Measurements from ENCODE around the gene CLSTN2. TPM values are rescaled to one million over a fixed set of nuclear protein-coding genes. Genes with fewer than 3 reads are reported as not detected.

The CLSTN2 gene
- total and polyA plus RNA-seq, 2 of the 8 experiments (the other 6 are each of a cell fraction or from before 2014, with no cell fraction given) = 0.39 to 0.52 TPM

- no peaks in the 10 kb centered on the region for H3K79me1 ChIP-seq (ENCODE audit: low read depth, low read length)
- H2AK5ac ChIP-seq (ENCODE audit: low read depth, low read length) = no peak overlapping the region
- no peak overlapping the region for H2AFZ ChIP-seq (ENCODE audit: low read length)
- H3K4me3 ChIP-seq (ENCODE audit: extremely low read depth in 1 of 4, insufficient read depth in 2 of 4, low read depth in 3 of 4, low read length in 4 of 4) = no peak overlapping the region
- H3K4ac ChIP-seq (replicated peaks; ENCODE audit: insufficient read length, low read depth, low read length) = no peak overlapping the region
- no peaks in the 10 kb centered on the region for H4K20me1 ChIP-seq (replicated peaks in 1 of 2; ENCODE audit: control insufficient read depth in 1 of 2, insufficient read depth in 2 of 2, low read length in 2 of 2)
- no peak overlapping the region for H3K23ac ChIP-seq (ENCODE audit: insufficient read length)
- no peaks in the 10 kb centered on the region for H3K36me3 ChIP-seq (ENCODE audit: control insufficient read depth in 2 of 4, insufficient read depth in 4 of 4, low read length in 3 of 4)
- no peak overlapping the region for H4K5ac ChIP-seq (ENCODE audit: insufficient read length, low read depth, low read length)
- FAIRE-seq (no peak), DNase-seq (ENCODE audit: low read depth in 1 of 2, low spot score in 2 of 2) (no peak)
- no peaks in the 10 kb centered on the region for H3K79me2 ChIP-seq (ENCODE audit: control insufficient read depth in 1 of 2, insufficient read depth in 2 of 2, low read length in 2 of 2)
- H3K18ac ChIP-seq (ENCODE audit: extremely low read depth, low read length) = no peak overlapping the region
- no peak overlapping the region for H2BK20ac ChIP-seq (ENCODE audit: low read length)
- H3K9ac ChIP-seq (replicated peaks in 1 of 4; ENCODE audit: extremely low read depth in 1 of 4, low read depth in 3 of 4, low read length in 3 of 4) = no peak overlapping the region
- H2BK120ac ChIP-seq (replicated peaks; ENCODE audit: low read depth, low read length) = no peak overlapping the region
- H3K14ac ChIP-seq (ENCODE audit: insufficient read length) = no peak overlapping the region
- no peak overlapping the region for H2BK12ac ChIP-seq (ENCODE audit: low read depth, low read length)
- H3K4me2 ChIP-seq (ENCODE audit: insufficient read depth in 1 of 2, low read depth in 2 of 2, low read length in 2 of 2) = no peak overlapping the region
- no peak overlapping the region for H2BK5ac ChIP-seq (ENCODE audit: low read depth, low read length)
- H3K56ac ChIP-seq (replicated peaks; ENCODE audit: insufficient read length, low read depth, low read length) = no peak overlapping the region
- no peaks in the 10 kb centered on the region for H3K9me3 ChIP-seq (ENCODE audit: insufficient read depth in 2 of 2, low read depth in 1 of 2, low read length in 1 of 2)
- no peak overlapping the region for H4K91ac ChIP-seq (replicated peaks; ENCODE audit: insufficient read length, low read length)
- no peaks in the 10 kb centered on the region for H3K27me3 ChIP-seq (replicated peaks in 1 of 4; ENCODE audit: control insufficient read depth in 3 of 4, extremely low read depth in 1 of 4, insufficient read depth in 3 of 4, low read length in 3 of 4)
- H2BK15ac ChIP-seq (ENCODE audit: low read length) = no peak overlapping the region
- 91% methylated on average over 1 of the region's 1 CpG; no CpG with 5 or more reads in 1 of the 2 experiments for WGBS, 2 experiments (ENCODE audit: extremely low coverage in 1 of 2, insufficient coverage in 1 of 2, insufficient read length in 1 of 2, insufficient replicate concordance in 2 of 2, low coverage in 1 of 2, low lambda C conversion rate in 2 of 2, missing lambda C conversion rate in 1 of 2)
- ChIA-PET CTCF (ENCODE audit: partially characterized antibody) (interaction anchor here (0.7 to 2.0 kb wide), 5 partner anchors 9 to 401 kb away, joined by 3 to 4 read pairs (median 3); no protein-coding TSS in a partner anchor), POLR2A (ENCODE audit: partially characterized antibody) (no interaction called here)
- TF ChIP-seq TAF7 (optimal IDR thresholded peaks at IDR 0.05; ENCODE audit: borderline replicate concordance, low read depth, low read length) (no peak), GTF2F1 (IDR thresholded peaks at IDR 0.05; ENCODE audit: borderline replicate concordance, low read depth, low read length) (no peak), POU5F1 (IDR thresholded peaks at IDR 0.05; ENCODE audit: low read depth, low read length) (no peak)
- H4K8ac ChIP-seq (ENCODE audit: extremely low read depth, insufficient read depth, low read length) = no peak overlapping the region
- no peaks in the 10 kb centered on the region for H3K23me2 ChIP-seq (ENCODE audit: low read depth, low read length)
- no peaks in the 10 kb centered on the region for H3K4me1 ChIP-seq (replicated peaks in 1 of 4; ENCODE audit: control insufficient read depth in 3 of 4, insufficient read depth in 4 of 4, low read length in 3 of 4)
- no peak overlapping the region for H3K27ac ChIP-seq (ENCODE audit: low read depth, low read length)
Observed at GRCh38 chr3:140529558-140529957, 594.6 kb downstream of the CLSTN2 start.

Data from H1 (cell line).